Stimulated activated CD4-positive, alpha-beta T cell treated with anti-CD3 and anti-CD28 coated beads, Interleukin-2, amount 100 ng/mL, for 4 hours (primary cell): ENCODE results near the gene TCERG1L.
"Not testable (repeated sequence)": the region's sequence is repeated elsewhere in the genome, so short reads cannot be mapped to it uniquely, and the experiment has no call there.

ENCODE experiments used
- DNase-seq: peaks from one replicate; pipeline ENCODE4 v3.0.0-alpha.2; 2020; ENCODE audit warnings: low read depth

Gene TCERG1L

GRCh38 chr10:131166486-131166885, 145.0 kb downstream of the TCERG1L start:
- no peak for DNase-seq

GRCh38 chr10:131165092-131165491, 146.4 kb downstream of the TCERG1L start:
- DNase-seq, result no peak

- no peak for DNase-seq
Measured at GRCh38 chr10:131162866-131163843, 148.4 kb downstream of the TCERG1L start.

GRCh38 chr10:131162211-131162610, 149.3 kb downstream of the TCERG1L start:
- DNase-seq, result no peak

- DNase-seq, result no peak
Measured at GRCh38 chr10:131161087-131161486, 150.4 kb downstream of the TCERG1L start.

GRCh38 chr10:131160219-131160875, 151.2 kb downstream of the TCERG1L start:
- DNase-seq, result no peak

- DNase-seq, result no peak
Measured at GRCh38 chr10:131159771-131160170, 151.8 kb downstream of the TCERG1L start.

- DNase-seq, result no peak
Measured at GRCh38 chr10:131158695-131159094, 152.8 kb downstream of the TCERG1L start.

GRCh38 chr10:131157899-131158298, 153.6 kb downstream of the TCERG1L start:
- DNase-seq, result no peak

GRCh38 chr10:131155876-131156230, 155.7 kb downstream of the TCERG1L start:
- no peak for DNase-seq

GRCh38 chr10:131155218-131155875, 156.2 kb downstream of the TCERG1L start:
- no peak for DNase-seq

- no peak for DNase-seq
Measured at GRCh38 chr10:131154306-131155025, 157.1 kb downstream of the TCERG1L start.

- not testable (repeated sequence) for DNase-seq
Measured at GRCh38 chr10:131152456-131152855, 159.1 kb downstream of the TCERG1L start.

GRCh38 chr10:131150126-131150525, 161.4 kb downstream of the TCERG1L start:
- DNase-seq, result no peak

- DNase-seq, result no peak
Measured at GRCh38 chr10:131149586-131149985, 161.9 kb downstream of the TCERG1L start.

GRCh38 chr10:131149111-131149510, 162.4 kb downstream of the TCERG1L start:
- no peak for DNase-seq

- DNase-seq, result no peak
Measured at GRCh38 chr10:131148270-131148669, 163.3 kb downstream of the TCERG1L start.

- DNase-seq, result no peak
Measured at GRCh38 chr10:131147301-131147975, 164.1 kb downstream of the TCERG1L start.

GRCh38 chr10:131146790-131147189, 164.7 kb downstream of the TCERG1L start:
- no peak for DNase-seq

GRCh38 chr10:131145756-131146155, 165.8 kb downstream of the TCERG1L start:
- DNase-seq, result no peak

GRCh38 chr10:131144711-131145375, 166.7 kb downstream of the TCERG1L start:
- no peak for DNase-seq
